ENCODE results near the gene CD40.
"Not testable (repeated sequence)": the region's sequence is repeated elsewhere in the genome, so short reads cannot be mapped to it uniquely, and the experiment has no call there.

The CD40 gene

GRCh38 chr20:46093531-46093930, 24.6 kb upstream of the CD40 start:
- no peak for DNase-seq (ENCODE audit: low read depth in 2 of 2, low spot score in 1 of 2)

GRCh38 chr20:46099491-46100287, 18.4 kb upstream of the CD40 start:
- DNase-seq (ENCODE audit: low read depth in 2 of 2, low spot score in 1 of 2): no peak

- not testable (repeated sequence) for DNase-seq (ENCODE audit: low read depth in 2 of 2, low spot score in 1 of 2)
These were observed 17.7 kb upstream of the CD40 start for GRCh38 chr20:46100444-46100843.

GRCh38 chr20:46100988-46101387, 17.1 kb upstream of the CD40 start:
- DNase-seq (ENCODE audit: low read depth in 2 of 2, low spot score in 1 of 2): no peak

- DNase-seq (ENCODE audit: low read depth in 2 of 2, low spot score in 1 of 2): no peak
These were observed 16.2 kb upstream of the CD40 start for GRCh38 chr20:46101957-46102356.

- DNase-seq (ENCODE audit: low read depth in 2 of 2, low spot score in 1 of 2): no peak
These were observed 15.2 kb upstream of the CD40 start for GRCh38 chr20:46102940-46103339.

GRCh38 chr20:46104262-46104661, 13.9 kb upstream of the CD40 start:
- no peak for DNase-seq (ENCODE audit: low read depth in 2 of 2, low spot score in 1 of 2)

GRCh38 chr20:46107061-46107460, 11.1 kb upstream of the CD40 start:
- no peak for DNase-seq (ENCODE audit: low read depth in 2 of 2, low spot score in 1 of 2)

- no peak for DNase-seq (ENCODE audit: low read depth in 2 of 2, low spot score in 1 of 2)
These were observed 9.7 kb upstream of the CD40 start for GRCh38 chr20:46108435-46108841.

GRCh38 chr20:46108976-46109375, 9.1 kb upstream of the CD40 start:
- DNase-seq (ENCODE audit: low read depth in 2 of 2, low spot score in 1 of 2): no peak

- DNase-seq (ENCODE audit: low read depth in 2 of 2, low spot score in 1 of 2): no peak
These were observed 6.9 kb upstream of the CD40 start for GRCh38 chr20:46111028-46111835.

- DNase-seq (ENCODE audit: low read depth in 2 of 2, low spot score in 1 of 2): no peak
These were observed 6.3 kb upstream of the CD40 start for GRCh38 chr20:46111836-46112212.

GRCh38 chr20:46112430-46113112, 5.5 kb upstream of the CD40 start:
- DNase-seq (ENCODE audit: low read depth in 2 of 2, low spot score in 1 of 2): no peak

- DNase-seq (ENCODE audit: low read depth in 2 of 2, low spot score in 1 of 2): no peak
These were observed 5.0 kb upstream of the CD40 start for GRCh38 chr20:46113113-46113470.

GRCh38 chr20:46114449-46114848, 3.7 kb upstream of the CD40 start:
- DNase-seq (ENCODE audit: low read depth in 2 of 2, low spot score in 1 of 2): no peak

GRCh38 chr20:46118481-46119020, 437 bp downstream of the CD40 start:
- DNase-seq (ENCODE audit: low read depth in 2 of 2, low spot score in 1 of 2): no peak

- no peak for DNase-seq (ENCODE audit: low read depth in 2 of 2, low spot score in 1 of 2)
These were observed 973 bp downstream of the CD40 start for GRCh38 chr20:46119028-46119546.

- no peak for DNase-seq (ENCODE audit: low read depth in 2 of 2, low spot score in 1 of 2)
These were observed 1.4 kb downstream of the CD40 start for GRCh38 chr20:46119547-46119946.

- no peak for DNase-seq (ENCODE audit: low read depth in 2 of 2, low spot score in 1 of 2)
These were observed 2.0 kb downstream of the CD40 start for GRCh38 chr20:46120136-46120535.

GRCh38 chr20:46121184-46121930, 3.2 kb downstream of the CD40 start:
- DNase-seq (ENCODE audit: low read depth in 2 of 2, low spot score in 1 of 2): no peak

GRCh38 chr20:46122071-46122470, 4.0 kb downstream of the CD40 start:
- DNase-seq (ENCODE audit: low read depth in 2 of 2, low spot score in 1 of 2): no peak

All from stimulated activated CD8-positive, alpha-beta memory T cell treated with anti-CD3 and anti-CD28 coated beads, Interleukin-4, amount 100 ng/mL, for 4 hours (primary cell).